ENCODE data around the gene PHACTR3. TPM values are rescaled to one million over a fixed set of nuclear protein-coding genes. Genes with fewer than 3 reads are reported as not detected.

PHACTR3 gene
- total RNA-seq, 2 experiments from 2014 or later = not detected

DNA sequence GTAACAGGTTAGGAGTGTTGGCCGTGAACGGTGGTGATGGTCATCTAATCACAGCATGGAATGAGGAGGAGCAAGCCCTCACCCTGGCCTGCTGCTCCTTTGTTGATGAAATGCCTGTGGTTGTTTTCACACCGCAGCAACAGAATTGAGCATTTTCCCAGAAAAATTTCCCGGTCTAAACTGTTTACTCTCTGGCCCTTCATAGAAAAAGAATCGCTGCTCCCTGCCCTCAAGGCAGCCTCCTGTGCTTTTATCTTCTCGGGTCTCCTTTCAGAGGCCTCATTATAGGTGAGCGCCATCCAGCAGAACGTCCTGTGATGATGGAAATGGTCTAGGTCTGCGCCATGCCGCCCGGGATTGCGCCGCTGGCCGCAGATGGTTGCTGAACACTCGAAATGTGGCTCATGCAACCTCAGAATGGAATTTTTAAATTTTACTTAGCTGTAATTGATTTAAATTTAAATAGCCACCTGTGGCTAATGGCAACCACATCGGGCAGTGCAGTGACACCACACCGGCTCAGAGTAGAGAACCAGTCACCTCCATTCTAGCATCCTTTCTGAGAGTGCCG is 30.2 kb downstream of the PHACTR3 start:
- Mint-ChIP-seq H3K36me3 (ENCODE audit: low read depth) (no peaks in the 10 kb centered on the region), H3K4me3 (no peak overlapping the region), H3K4me1 (ENCODE audit: low read depth) (no peaks in the 10 kb centered on the region), H3K9me3 (no peaks in the 10 kb centered on the region), H3K27me3 (peaks cover 5% of the 10 kb centered on the region), H3K27ac (no peak overlapping the region)
- ChIA-PET CTCF (no interaction called here), POLR2A (no interaction called here)
- ATAC-seq = no peak
- DNase-seq = no peak
- no peak for TF ChIP-seq CTCF (IDR thresholded peaks at IDR 0.05)
- intact Hi-C loops (cut with micrococcal nuclease) = no loop called here

- H3K4me1 Mint-ChIP-seq (ENCODE audit: low read depth) = no peaks in the 10 kb centered on the region
- ATAC-seq = no peak
- no peak for DNase-seq
- H3K4me3 Mint-ChIP-seq = no peak overlapping the region
- ChIA-PET CTCF (no interaction called here), POLR2A (interaction anchor here (0.5 to 0.8 kb wide), 2 partner anchors 12 to 225 kb away, joined by 3 read pairs; no protein-coding TSS in a partner anchor)
- no peak overlapping the region for H3K27ac Mint-ChIP-seq
- peaks cover 6% of the 10 kb centered on the region for H3K27me3 Mint-ChIP-seq
- H3K9me3 Mint-ChIP-seq = no peaks in the 10 kb centered on the region
- no peak for TF ChIP-seq CTCF (IDR thresholded peaks at IDR 0.05)
- intact Hi-C loops (cut with micrococcal nuclease) = no loop called here
- no peaks in the 10 kb centered on the region for H3K36me3 Mint-ChIP-seq (ENCODE audit: low read depth)
Observed at GRCh38 chr20:59636766-59637370, 32.5 kb downstream of the PHACTR3 start.

GRCh38 chr20:59640267-59640666 is 35.9 kb downstream of the PHACTR3 start:
- Mint-ChIP-seq H3K27ac (no peak overlapping the region), H3K36me3 (ENCODE audit: low read depth) (no peaks in the 10 kb centered on the region), H3K4me3 (no peak overlapping the region), H3K9me3 (no peaks in the 10 kb centered on the region), H3K27me3 (peaks cover 7% of the 10 kb centered on the region), H3K4me1 (ENCODE audit: low read depth) (no peaks in the 10 kb centered on the region)
- DNase-seq = no peak
- TF ChIP-seq CTCF (IDR thresholded peaks at IDR 0.05) = no peak
- ChIA-PET CTCF (interaction anchor here (1.4 kb wide), 1 partner anchor 23 kb away, joined by 4 read pairs; no protein-coding TSS in a partner anchor), POLR2A (interaction anchor here (0.6 to 0.7 kb wide), 2 partner anchors 27 to 74 kb away, joined by 3 read pairs; no protein-coding TSS in a partner anchor)
- no peak for ATAC-seq
- intact Hi-C loops (cut with micrococcal nuclease) = no loop called here

GRCh38 chr20:59643615-59644061 is 39.3 kb downstream of the PHACTR3 start:
- peaks cover 2% of the 10 kb centered on the region for H3K9me3 Mint-ChIP-seq
- ChIA-PET CTCF (no interaction called here), POLR2A (no interaction called here)
- ATAC-seq (no peak), DNase-seq (no peak)
- H3K36me3 Mint-ChIP-seq (ENCODE audit: low read depth) = no peaks in the 10 kb centered on the region
- H3K27me3 Mint-ChIP-seq = peaks cover 4% of the 10 kb centered on the region
- no peak for TF ChIP-seq CTCF (IDR thresholded peaks at IDR 0.05)
- no peak overlapping the region for H3K4me3 Mint-ChIP-seq
- no peak overlapping the region for H3K27ac Mint-ChIP-seq
- intact Hi-C loops (cut with micrococcal nuclease) = no loop called here
- no peaks in the 10 kb centered on the region for H3K4me1 Mint-ChIP-seq (ENCODE audit: low read depth)

DNA sequence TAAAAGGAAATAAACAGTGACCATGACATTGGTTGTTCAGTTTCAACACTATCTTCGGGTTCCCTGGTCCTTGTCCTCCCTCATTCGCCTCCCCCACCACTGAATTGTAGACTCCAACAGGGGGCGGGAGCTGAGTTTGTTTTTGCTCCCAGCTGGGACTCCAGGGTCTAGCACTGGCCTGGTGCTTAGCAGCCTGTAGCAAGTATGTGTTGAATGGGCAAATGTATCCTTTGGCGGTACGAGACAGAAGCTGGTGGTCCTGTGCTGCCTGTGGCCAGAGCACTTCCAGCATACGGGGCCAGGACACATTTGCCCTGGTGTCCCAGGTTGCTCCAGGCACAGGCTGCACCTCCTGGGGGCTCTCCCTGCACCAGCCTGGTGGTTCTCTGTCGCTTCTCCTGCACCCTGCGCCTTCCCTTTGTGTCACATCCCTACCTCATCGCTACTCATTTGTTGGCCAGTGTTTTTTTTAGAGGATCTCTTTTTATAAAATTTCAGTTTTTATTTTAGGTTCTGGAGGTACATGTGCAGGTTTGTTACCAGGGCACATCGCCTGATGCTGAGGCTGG is 40.1 kb downstream of the PHACTR3 start:
- POLR2A ChIA-PET = no interaction called here
- peaks cover 5% of the 10 kb centered on the region for H3K27me3 Mint-ChIP-seq
- CTCF ChIA-PET = interaction anchor here (2.2 kb wide), 1 partner anchor 73 kb away, joined by 8 read pairs; no protein-coding TSS in a partner anchor
- peaks cover 2% of the 10 kb centered on the region for H3K9me3 Mint-ChIP-seq
- ATAC-seq (no peak), DNase-seq (no peak)
- no peaks in the 10 kb centered on the region for H3K36me3 Mint-ChIP-seq (ENCODE audit: low read depth)
- no peak for TF ChIP-seq CTCF (IDR thresholded peaks at IDR 0.05)
- H3K4me3 Mint-ChIP-seq = no peak overlapping the region
- no peaks in the 10 kb centered on the region for H3K4me1 Mint-ChIP-seq (ENCODE audit: low read depth)
- intact Hi-C loops (cut with micrococcal nuclease) = no loop called here
- no peak overlapping the region for H3K27ac Mint-ChIP-seq

Measured in activated CD8-positive, alpha-beta T cell treated with anti-CD3 and anti-CD28 coated beads for 36 hours (primary cell).